HCT116 (cell line): ENCODE results near the gene RFPL2. TPM values are rescaled to one million over a fixed set of nuclear protein-coding genes. Genes with fewer than 3 reads are reported as not detected.

Experiments used
- ATAC-seq: fragments of 200-7000 bp; cut with Tn5 transposase; 2 replicates; pipeline ENCODE4 v1.9.1; 2020; ENCODE audit warnings: mild to moderate bottlenecking, moderate library complexity
- BruUV-seq: library from RNA; stranded (reverse); fragments of 400-500 nt; replicated peaks from 2 replicates; lab custom pipeline; 2021; lab: Mats Ljungman, UMichigan
- CTCF ChIA-PET: fragments of 300-600 bp; sonication (Branson Sonifier 250); formaldehyde crosslinking; loops from one replicate; lab custom pipeline; 2021; ENCODE audit warnings: antibody characterized with exemption; lab: Charles Lee
- POLR2A ChIA-PET: fragments of 300-600, 350-600 bp; sonication (Branson Sonifier 250); formaldehyde crosslinking; loops from one replicate; lab custom pipeline; 2021; ENCODE audit warnings: antibody characterized with exemption; lab: Charles Lee
- RAD21 ChIA-PET, 2 experiments: fragments of 300-600 bp; sonication (Branson Sonifier 250); formaldehyde crosslinking; loops; one replicate each; lab custom pipeline; 2023; ENCODE audit warnings: low total read pairs in 2 of 2; ENCODE audit not compliant: uncharacterized antibody in 2 of 2, unreplicated experiment in 2 of 2, low non-redundant PET in 1 of 2; lab: Charles Lee
- DNase-seq: peaks from one replicate; pipeline ENCODE4 v3.0.0-alpha.2; 2010; ENCODE audit warnings: low read depth, low spot score
- H2AFZ ChIP-seq: fragments of 200-600 bp; shearing (Covaris generic), sonication (generic); 2 replicates; pipeline ENCODE4 v1.6.1; 2017; ENCODE audit warnings: low read depth, mixed run types, mixed read lengths, antibody characterized with exemption, low read length; ENCODE audit not compliant: poor library complexity, severe bottlenecking
- H3K27ac ChIP-seq: 2 replicates; pipeline ENCODE4 v1.5.1; 2012; ENCODE audit warnings: low read depth, low read length
- H3K27me3 ChIP-seq: fragments of 200-600 bp; sonication (generic); 2 replicates; pipeline ENCODE4 v1.6.1; 2016; ENCODE audit warnings: mixed run types, low read length, mixed read lengths; ENCODE audit not compliant: insufficient read depth
- H3K36me3 ChIP-seq, 2 experiments: fragments of 200-500 bp in 1 of 2; fragments of 200-600 bp in 1 of 2; sonication (Bioruptor generic) in 1 of 2; sonication (generic) in 1 of 2; 2 replicates each; pipeline versions ENCODE4 v1.5.1 to v1.6.1; 2014 to 2016; ENCODE audit warnings: low read length in 2 of 2, inconsistent platforms in 1 of 2, mixed read lengths in 1 of 2, mixed run types in 1 of 2; ENCODE audit not compliant: insufficient read depth in 2 of 2, control insufficient read depth in 1 of 2
- H3K4me1 ChIP-seq, 2 experiments: fragments of 200-600 bp in 1 of 2; sonication (generic) in 1 of 2; 2 replicates each; pipeline versions ENCODE4 v1.5.1 to v1.6.1; 2012 to 2017; ENCODE audit warnings: low read length in 2 of 2, inconsistent platforms in 1 of 2, mild to moderate bottlenecking in 1 of 2, mixed read lengths in 1 of 2, mixed run types in 1 of 2, moderate library complexity in 1 of 2; ENCODE audit not compliant: insufficient read depth in 2 of 2, control insufficient read depth in 1 of 2
- H3K4me2 ChIP-seq: fragments of 200-600 bp; sonication (generic); 2 replicates; pipeline ENCODE4 v1.6.1; 2017; ENCODE audit warnings: mixed run types, low read length, mixed read lengths
- H3K4me3 ChIP-seq, 2 experiments: fragments of 200-600 bp in 1 of 2; sonication (generic) in 1 of 2; replicated peaks in 1 of 2; 2 replicates each; pipeline ENCODE4 v1.5.1; 2011 to 2016; ENCODE audit warnings: low read length in 2 of 2, control low read depth in 1 of 2, low read depth in 1 of 2, mild to moderate bottlenecking in 1 of 2, mixed read lengths in 1 of 2, mixed run types in 1 of 2
- H3K79me2 ChIP-seq: fragments of 200-600 bp; sonication (generic); 2 replicates; pipeline ENCODE4 v1.6.1; 2017; ENCODE audit warnings: mild to moderate bottlenecking, mixed run types, low read length, moderate library complexity, mixed read lengths; ENCODE audit not compliant: insufficient read depth
- H3K9ac ChIP-seq: fragments of 200-600 bp; sonication (generic); 2 replicates; pipeline ENCODE4 v1.6.1; 2016; ENCODE audit warnings: low read length, mixed read lengths
- H3K9me2 ChIP-seq: fragments of 200-600 bp; sonication (generic), shearing (Covaris generic); 2 replicates; pipeline ENCODE4 v1.6.1; 2017; ENCODE audit warnings: mixed run types, mild to moderate bottlenecking, moderate library complexity; ENCODE audit not compliant: insufficient read depth
- H3K9me3 ChIP-seq, 2 experiments: fragments of 200-500 bp in 1 of 2; fragments of 200-600 bp in 1 of 2; sonication (Bioruptor generic) in 1 of 2; sonication (generic) in 1 of 2; 2 replicates each; pipeline ENCODE4 v1.6.1; 2014 to 2017; ENCODE audit warnings: low read length in 2 of 2, mixed read lengths in 2 of 2, inconsistent platforms in 1 of 2, low read depth in 1 of 2, mild to moderate bottlenecking in 1 of 2, mixed run types in 1 of 2, moderate library complexity in 1 of 2; ENCODE audit not compliant: control insufficient read depth in 1 of 2, insufficient read depth in 1 of 2
- H4K20me1 ChIP-seq: fragments of 200-600 bp; sonication (generic), shearing (Covaris generic); 2 replicates; pipeline ENCODE4 v1.6.1; 2017; ENCODE audit warnings: mixed run types, mild to moderate bottlenecking, moderate library complexity; ENCODE audit not compliant: insufficient read depth
- ATF3 ChIP-seq: IDR thresholded peaks from 2 replicates; pipeline ENCODE4 v1.6.1; 2012
- CEBPB ChIP-seq: IDR thresholded peaks from 2 replicates; pipeline ENCODE4 v1.6.1; 2012; ENCODE audit warnings: low read depth
- ELF1 ChIP-seq: IDR thresholded peaks from 2 replicates; pipeline ENCODE4 v1.6.1; 2012; ENCODE audit warnings: low read depth, borderline replicate concordance
- EZH2 ChIP-seq: fragments of 200-600 bp; sonication (generic); IDR thresholded peaks from 2 replicates; pipeline ENCODE4 v1.6.1; 2017; ENCODE audit warnings: antibody characterized with exemption, mixed run types
- FOSL1 ChIP-seq: IDR thresholded peaks from 2 replicates; pipeline ENCODE4 v1.6.1; 2012; ENCODE audit warnings: low read depth
- JUND ChIP-seq: IDR thresholded peaks from 2 replicates; pipeline ENCODE4 v1.6.1; 2012
- MAX ChIP-seq: IDR thresholded peaks from 2 replicates; pipeline ENCODE4 v1.6.1; 2012
- POLR2A ChIP-seq: IDR thresholded peaks from 2 replicates; pipeline ENCODE4 v1.7.0; 2011; ENCODE audit warnings: borderline replicate concordance; ENCODE audit not compliant: insufficient read depth, insufficient read length; ENCODE audit errors: extremely low read depth
- POLR2AphosphoS5 ChIP-seq: IDR thresholded peaks from 2 replicates; pipeline ENCODE4 v1.6.1; 2011; ENCODE audit warnings: mild to moderate bottlenecking, low read depth, low read length, moderate library complexity
- REST ChIP-seq: IDR thresholded peaks from 2 replicates; pipeline ENCODE4 v1.6.1; 2012; ENCODE audit warnings: low read depth
- SIN3A ChIP-seq: IDR thresholded peaks from 2 replicates; pipeline ENCODE4 v1.6.1; 2012; ENCODE audit warnings: low read depth
- SP1 ChIP-seq: IDR thresholded peaks from 2 replicates; pipeline ENCODE4 v1.6.1; 2012; ENCODE audit warnings: low read depth
- SRF ChIP-seq: IDR thresholded peaks from 2 replicates; pipeline ENCODE4 v1.6.1; 2012; ENCODE audit warnings: low read depth
- TCF7L2 ChIP-seq: IDR thresholded peaks from 2 replicates; pipeline ENCODE4 v1.7.0; 2011; ENCODE audit warnings: borderline replicate concordance, inconsistent platforms; ENCODE audit not compliant: insufficient read depth, insufficient read length; ENCODE audit errors: extremely low read depth
- YY1 ChIP-seq: IDR thresholded peaks from 2 replicates; pipeline ENCODE4 v1.6.1; 2011; ENCODE audit warnings: low read length, low read depth, moderate library complexity, mild to moderate bottlenecking; ENCODE audit not compliant: insufficient replicate concordance; ENCODE audit errors: extremely low read depth
- ZBTB33 ChIP-seq: IDR thresholded peaks from 2 replicates; pipeline ENCODE4 v1.6.1; 2011; ENCODE audit warnings: mild to moderate bottlenecking, low read length, moderate library complexity; ENCODE audit not compliant: insufficient replicate concordance; ENCODE audit errors: extremely low read depth
- ZFX ChIP-seq: fragments of 450-650 bp; IDR thresholded peaks from 2 replicates; pipeline ENCODE4 v1.6.1; 2017
- ZNF274 ChIP-seq: fragments of 200-500 bp; sonication (Bioruptor generic); IDR thresholded peaks from 2 replicates; pipeline ENCODE4 v1.6.1; 2014; ENCODE audit warnings: mild to moderate bottlenecking, low read depth, low read length, inconsistent platforms
- intact Hi-C: fragments of 100-400 bp; cut with micrococcal nuclease; formaldehyde crosslinking; loops from 2 replicates; pipeline ENCODE4 v1.10.0; 2022
- total RNA-seq: library from RNA; stranded (reverse); gene quantifications from one replicate; pipeline ENCODE4 v1.2.1, GENCODE V29; 2021; ENCODE audit not compliant: unreplicated experiment

Gene RFPL2
- total RNA-seq, 1 experiment from 2014 or later: 0.61 TPM

- RAD21 ChIA-PET: no interaction called here
- no peaks in the 10 kb centered on the region for H3K27me3 ChIP-seq
- no peaks in the 10 kb centered on the region for H3K79me2 ChIP-seq
- no TSS peak for BruUV-seq
- H3K9ac ChIP-seq: no peak overlapping the region
- POLR2A ChIA-PET: no interaction called here
- H4K20me1 ChIP-seq: no peaks in the 10 kb centered on the region
- no peaks in the 10 kb centered on the region for H3K9me2 ChIP-seq
- no peaks in the 10 kb centered on the region for H3K36me3 ChIP-seq
- no peak overlapping the region for H2AFZ ChIP-seq
- DNase-seq (no peak), ATAC-seq (no peak)
- intact Hi-C loops: no loop called here
- H3K27ac ChIP-seq: no peak overlapping the region
- no peak for TF ChIP-seq JUND
- no peak for TF ChIP-seq YY1
- TF ChIP-seq ZNF274: no peak
- no peak for TF ChIP-seq EZH2
- TF ChIP-seq SIN3A: no peak
- no peak for TF ChIP-seq ATF3
- no peak for TF ChIP-seq MAX
- TF ChIP-seq FOSL1: no peak
- TF ChIP-seq ZFX: no peak
- TF ChIP-seq POLR2AphosphoS5: no peak
- TF ChIP-seq TCF7L2: no peak
- no peak for TF ChIP-seq POLR2A
- no peak for TF ChIP-seq REST
- no peak for TF ChIP-seq CEBPB
- no peak for TF ChIP-seq ELF1
- no peak for TF ChIP-seq SRF
- no peak for TF ChIP-seq ZBTB33
- no peak for TF ChIP-seq SP1
- H3K4me3 ChIP-seq: no peak overlapping the region
- CTCF ChIA-PET: no interaction called here
- H3K4me1 ChIP-seq: no peaks in the 10 kb centered on the region
- H3K9me3 ChIP-seq: no peaks in the 10 kb centered on the region
- H3K4me2 ChIP-seq: no peak overlapping the region
These were observed 40.6 kb downstream of the RFPL2 start for GRCh38 chr22:32164075-32164860.
